Hepatocyte (in vitro differentiated cells): Measurements from ENCODE around the gene SRRM3. TPM values are rescaled to one million over a fixed set of nuclear protein-coding genes. Genes with fewer than 3 reads are reported as not detected.

ENCODE experiments used
- DNase-seq: peaks from one replicate; pipeline ENCODE4 v3.0.0-alpha.2; 2016; ENCODE audit warnings: low spot score
- H2AFZ ChIP-seq: fragments of 200-600 bp; sonication (generic); 2 replicates; pipeline ENCODE4 v1.6.0; 2016; ENCODE audit warnings: antibody characterized with exemption, mild to moderate bottlenecking
- H3K27ac ChIP-seq: fragments of 200-600 bp; sonication (generic); 2 replicates; pipeline ENCODE4 v1.5.1; 2016; ENCODE audit warnings: mild to moderate bottlenecking
- H3K27me3 ChIP-seq: fragments of 200-600 bp; sonication (generic); 2 replicates; pipeline ENCODE4 v1.6.1; 2016
- H3K36me3 ChIP-seq: fragments of 200-600 bp; sonication (generic); replicated peaks from 2 replicates; pipeline ENCODE4 v1.5.1; 2016; ENCODE audit warnings: low read depth; ENCODE audit not compliant: insufficient read depth
- H3K4me1 ChIP-seq: fragments of 200-600 bp; sonication (generic); 2 replicates; pipeline ENCODE4 v1.5.1; 2016; ENCODE audit warnings: mild to moderate bottlenecking, moderate library complexity; ENCODE audit not compliant: insufficient read depth
- H3K4me2 ChIP-seq: fragments of 200-600 bp; sonication (generic); 2 replicates; pipeline ENCODE4 v1.6.0; 2016
- H3K4me3 ChIP-seq: fragments of 200-600 bp; sonication (generic); 2 replicates; pipeline ENCODE4 v1.5.1; 2016; ENCODE audit warnings: mild to moderate bottlenecking
- H3K79me2 ChIP-seq: fragments of 200-600 bp; sonication (generic); 2 replicates; pipeline ENCODE4 v1.6.0; 2017; ENCODE audit warnings: mild to moderate bottlenecking
- H3K9me2 ChIP-seq: fragments of 200-600 bp; sonication (generic); replicated peaks from 2 replicates; pipeline ENCODE4 v1.6.0; 2017; ENCODE audit warnings: mild to moderate bottlenecking; ENCODE audit not compliant: insufficient read depth
- H3K9me3 ChIP-seq: fragments of 200-600 bp; sonication (generic); 2 replicates; pipeline ENCODE4 v1.5.1; 2016; ENCODE audit warnings: low read depth, mild to moderate bottlenecking
- H4K20me1 ChIP-seq: fragments of 200-600 bp; sonication (generic); 2 replicates; pipeline ENCODE4 v1.6.0; 2016; ENCODE audit warnings: mild to moderate bottlenecking; ENCODE audit not compliant: insufficient read depth, poor library complexity, severe bottlenecking
- CTCF ChIP-seq: fragments of 200-600 bp; sonication (generic); IDR thresholded peaks from 2 replicates; pipeline ENCODE4 v1.5.1; 2016; ENCODE audit warnings: antibody characterized with exemption, mild to moderate bottlenecking; ENCODE audit not compliant: poor library complexity
- EZH2 ChIP-seq: fragments of 200-600 bp; sonication (generic); IDR thresholded peaks from 2 replicates; pipeline ENCODE4 v1.6.1; 2016; ENCODE audit warnings: antibody characterized with exemption, mild to moderate bottlenecking, borderline replicate concordance
- EZH2phosphoT487 ChIP-seq: fragments of 200-600 bp; sonication (generic); IDR thresholded peaks from one replicate; pipeline ENCODE4 v1.6.1; 2018; ENCODE audit warnings: antibody characterized with exemption, mild to moderate bottlenecking, low read depth, moderate library complexity; ENCODE audit not compliant: unreplicated experiment, severe bottlenecking
- WGBS: methylation state at CpG from one replicate; pipeline ENCODE4 v1.1.6; 2016; ENCODE audit warnings: low lambda C conversion rate; ENCODE audit errors: missing lambda C conversion rate; 5-methylcytosine and 5-hydroxymethylcytosine counted together
- polyA plus RNA-seq: library from polyadenylated mRNA; unstranded; fragments of >200 nt; fragmentation: Nextera tagmentation; extraction: Ambion mirVana; gene quantifications from 2 replicates; pipeline ENCODE4 v1.2.1, GENCODE V29; 2016
- total RNA-seq: library from RNA; depleted of rRNA; stranded (reverse); fragments of >200 nt; gene quantifications from 2 replicates; pipeline ENCODE4 v1.2.3, GENCODE V29; 2014

SRRM3 gene
- total and polyA plus RNA-seq, 2 experiments from 2014 or later: 1.5 to 2.3 TPM

DNA sequence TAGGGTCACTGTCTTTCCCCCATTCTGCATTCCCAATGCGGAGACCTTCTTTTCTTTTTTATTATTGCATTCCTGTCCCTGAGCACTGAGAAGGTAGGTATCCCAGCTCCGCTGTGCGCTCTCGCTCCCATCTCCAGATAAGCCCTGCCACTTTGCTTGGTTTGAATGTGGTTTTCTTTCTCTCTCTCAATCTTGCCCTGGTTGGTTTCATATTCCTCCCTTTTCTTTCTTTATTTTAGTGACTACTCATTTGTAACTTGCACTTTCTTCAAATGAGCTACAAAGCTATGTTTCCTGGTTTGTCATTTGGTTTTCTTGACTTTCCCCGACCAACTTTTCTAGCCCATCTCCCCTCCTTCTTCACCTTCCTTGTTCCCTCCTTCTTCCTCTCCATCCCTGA, 71.8 kb downstream of the SRRM3 start:
- Histone ChIP-seq H3K4me3 (no peak overlapping the region), H3K79me2 (no peaks in the 10 kb centered on the region), H3K27ac (no peak overlapping the region), H3K4me1 (no peaks in the 10 kb centered on the region), H3K4me2 (no peak overlapping the region), H3K9me3 (no peaks in the 10 kb centered on the region), H4K20me1 (no peaks in the 10 kb centered on the region), H3K27me3 (peaks cover 54% of the 10 kb centered on the region), H3K36me3 (no peaks in the 10 kb centered on the region), H3K9me2 (no peaks in the 10 kb centered on the region), H2AFZ (no peak overlapping the region)
- no peak for DNase-seq
- TF ChIP-seq EZH2phosphoT487 (no peak), CTCF (no peak), EZH2 (no peak)
- WGBS: 72% methylated on average over 5 of the region's 5 CpGs

DNA sequence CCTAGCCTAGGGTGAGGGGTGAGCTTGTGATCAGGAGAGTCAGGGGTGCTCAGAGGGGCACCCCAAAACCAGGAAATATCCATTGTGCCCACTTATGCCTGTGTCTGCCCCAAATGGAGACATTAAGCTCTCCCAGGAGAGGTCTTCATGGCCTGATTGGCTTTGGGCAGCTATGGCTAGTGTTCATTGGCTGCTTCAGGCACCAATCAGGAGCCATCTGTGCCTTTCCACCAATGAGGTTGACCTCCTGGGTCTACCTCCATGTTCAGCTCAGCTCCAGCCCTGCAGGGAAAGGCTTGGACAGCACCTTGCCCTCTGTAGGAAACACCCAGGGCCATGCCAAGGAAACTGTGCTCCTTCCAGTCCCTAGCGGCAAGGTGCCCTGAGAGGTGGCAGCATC, 76.8 kb downstream of the SRRM3 start:
- H3K27me3 ChIP-seq: peaks cover 54% of the 10 kb centered on the region
- H4K20me1 ChIP-seq: no peaks in the 10 kb centered on the region
- H3K9me3 ChIP-seq: no peaks in the 10 kb centered on the region
- H2AFZ ChIP-seq: no peak overlapping the region
- no peaks in the 10 kb centered on the region for H3K36me3 ChIP-seq
- no peak overlapping the region for H3K4me3 ChIP-seq
- 100% methylated on average over 1 of the region's 1 CpG for WGBS
- H3K27ac ChIP-seq: no peak overlapping the region
- DNase-seq: no peak
- H3K4me2 ChIP-seq: no peak overlapping the region
- no peaks in the 10 kb centered on the region for H3K9me2 ChIP-seq
- H3K4me1 ChIP-seq: no peaks in the 10 kb centered on the region
- no peaks in the 10 kb centered on the region for H3K79me2 ChIP-seq
- TF ChIP-seq CTCF: no peak
- TF ChIP-seq EZH2: no peak
- TF ChIP-seq EZH2phosphoT487: no peak

- Histone ChIP-seq H3K4me2 (peak overlapping the region; percentile 89), H3K4me3 (no peak overlapping the region), H3K4me1 (no peaks in the 10 kb centered on the region), H3K27ac (no peak overlapping the region), H3K9me3 (no peaks in the 10 kb centered on the region), H4K20me1 (no peaks in the 10 kb centered on the region), H3K27me3 (peaks cover 46% of the 10 kb centered on the region), H2AFZ (no peak overlapping the region), H3K79me2 (no peaks in the 10 kb centered on the region), H3K36me3 (no peaks in the 10 kb centered on the region), H3K9me2 (no peaks in the 10 kb centered on the region)
- TF ChIP-seq CTCF: no peak
- TF ChIP-seq EZH2: no peak
- TF ChIP-seq EZH2phosphoT487: no peak
- no peak for DNase-seq
- WGBS: 0% methylated on average over 4 of the region's 25 CpGs
Measured at GRCh38 chr7:76280408-76280807, 78.7 kb downstream of the SRRM3 start.
